Spinal cord (tissue), 10 donors: ENCODE measurements around the gene ADRM1. TPM values are rescaled to one million over a fixed set of nuclear protein-coding genes. Genes with fewer than 3 reads are reported as not detected.

ENCODE experiments used
- DNase-seq, 6 donors: peaks; one replicate each; pipeline versions ENCODE4 v3.0.0 to v3.0.0-alpha.2; 2013 to 2015; ENCODE audit warnings: low spot score in 6 of 6, low read depth in 4 of 6
- H3K27ac ChIP-seq: one replicate; pipeline ENCODE4 v1.5.1; 2013; ENCODE audit warnings: low read depth, low read length, control low read depth
- H3K27me3 ChIP-seq: one replicate; pipeline ENCODE4 v1.6.1; 2013; ENCODE audit warnings: low read length; ENCODE audit not compliant: control insufficient read depth, insufficient read depth
- H3K36me3 ChIP-seq: one replicate; pipeline ENCODE4 v1.6.1; 2013; ENCODE audit warnings: low read length; ENCODE audit not compliant: control insufficient read depth, insufficient read depth
- H3K4me1 ChIP-seq: one replicate; pipeline ENCODE4 v1.6.1; 2013; ENCODE audit warnings: low read length; ENCODE audit not compliant: control insufficient read depth, insufficient read depth
- H3K4me3 ChIP-seq: one replicate; pipeline ENCODE4 v1.5.1; 2013; ENCODE audit warnings: low read depth, low read length, control low read depth
- H3K9me3 ChIP-seq: one replicate; pipeline ENCODE4 v1.6.1; 2013; ENCODE audit warnings: low read length; ENCODE audit not compliant: control insufficient read depth, insufficient read depth
- WGBS: methylation state at CpG from one replicate; pipeline ENCODE4 v1.1.5; 2013; ENCODE audit warnings: missing lambda C conversion rate; ENCODE audit not compliant: insufficient coverage; 5-methylcytosine and 5-hydroxymethylcytosine counted together
- polyA plus RNA-seq, 2 donors: library from polyadenylated mRNA; unstranded; fragments of 120-200 nt; gene quantifications; one replicate each; pipeline ENCODE4 v1.2.1, GENCODE V29; 2013; ENCODE audit not compliant: insufficient read length in 2 of 2
- total RNA-seq, 2 donors: library from RNA; depleted of rRNA in 1 of 2; stranded (reverse); fragments of 120-200 nt in 1 of 2; fragments of >200 nt in 1 of 2; gene quantifications; one replicate each; pipeline versions ENCODE4 v1.2.3 to v1.2.4, GENCODE V29; 2013 to 2014
- donor health status: healthy.

ADRM1 gene
- total and polyA plus RNA-seq, 4 donors: 33.7 to 86.1 (median 80.3) TPM

DNA sequence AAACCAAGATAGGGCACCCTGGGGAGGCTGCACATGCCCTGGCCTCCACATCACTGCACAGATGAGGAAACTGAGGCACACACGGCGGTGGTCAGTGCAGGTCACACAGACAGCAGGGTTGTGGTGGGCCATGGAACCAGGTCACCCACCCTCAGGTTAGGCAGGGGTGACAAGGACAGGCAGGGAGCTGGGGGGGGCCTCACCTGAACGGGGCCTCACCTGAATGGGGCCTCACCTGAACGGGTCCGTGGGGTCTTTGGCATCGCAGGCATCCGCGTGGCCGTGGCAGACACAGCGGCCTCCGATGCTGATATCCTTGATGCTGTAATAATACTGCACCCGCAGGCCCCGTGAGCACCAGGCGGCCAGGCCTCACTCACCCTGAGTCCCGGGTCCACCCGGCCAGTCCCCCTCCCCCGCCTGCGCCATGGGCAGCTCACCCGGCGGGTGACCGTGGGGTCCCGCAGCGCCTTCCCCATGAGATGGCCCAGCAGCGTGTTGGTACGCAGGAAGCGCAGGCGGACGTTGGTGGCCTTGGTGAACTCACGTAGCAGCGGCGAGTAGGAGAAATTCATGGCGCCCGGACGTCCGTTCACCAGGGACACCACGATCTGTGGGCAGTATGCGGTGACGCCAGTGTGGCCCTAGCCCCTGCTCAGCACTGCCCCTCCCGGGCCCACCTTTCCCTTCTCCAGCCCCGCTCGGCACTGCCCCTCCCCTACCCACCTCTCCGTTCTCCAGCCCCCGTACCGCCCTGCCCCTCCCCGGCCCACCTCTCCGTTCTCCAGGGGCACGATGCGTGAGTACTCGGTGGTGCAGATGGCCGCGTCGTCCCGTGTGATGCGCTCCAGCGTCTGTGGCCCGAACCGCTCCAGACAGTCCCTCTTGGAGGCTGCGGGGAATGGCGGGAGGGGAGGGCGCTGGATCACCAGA, 48.9 kb downstream of the ADRM1 start:
- 89% methylated on average over 59 of the region's 60 CpGs for WGBS
- no peaks in the 10 kb centered on the region for H3K27me3 ChIP-seq
- peaks cover 79% of the 10 kb centered on the region for H3K36me3 ChIP-seq
- peaks cover 50% of the 10 kb centered on the region for H3K4me1 ChIP-seq
- H3K27ac ChIP-seq: peak overlapping the region; percentile 29
- no peak for DNase-seq
- no peak overlapping the region for H3K4me3 ChIP-seq
- H3K9me3 ChIP-seq: peaks cover 1% of the 10 kb centered on the region

DNA sequence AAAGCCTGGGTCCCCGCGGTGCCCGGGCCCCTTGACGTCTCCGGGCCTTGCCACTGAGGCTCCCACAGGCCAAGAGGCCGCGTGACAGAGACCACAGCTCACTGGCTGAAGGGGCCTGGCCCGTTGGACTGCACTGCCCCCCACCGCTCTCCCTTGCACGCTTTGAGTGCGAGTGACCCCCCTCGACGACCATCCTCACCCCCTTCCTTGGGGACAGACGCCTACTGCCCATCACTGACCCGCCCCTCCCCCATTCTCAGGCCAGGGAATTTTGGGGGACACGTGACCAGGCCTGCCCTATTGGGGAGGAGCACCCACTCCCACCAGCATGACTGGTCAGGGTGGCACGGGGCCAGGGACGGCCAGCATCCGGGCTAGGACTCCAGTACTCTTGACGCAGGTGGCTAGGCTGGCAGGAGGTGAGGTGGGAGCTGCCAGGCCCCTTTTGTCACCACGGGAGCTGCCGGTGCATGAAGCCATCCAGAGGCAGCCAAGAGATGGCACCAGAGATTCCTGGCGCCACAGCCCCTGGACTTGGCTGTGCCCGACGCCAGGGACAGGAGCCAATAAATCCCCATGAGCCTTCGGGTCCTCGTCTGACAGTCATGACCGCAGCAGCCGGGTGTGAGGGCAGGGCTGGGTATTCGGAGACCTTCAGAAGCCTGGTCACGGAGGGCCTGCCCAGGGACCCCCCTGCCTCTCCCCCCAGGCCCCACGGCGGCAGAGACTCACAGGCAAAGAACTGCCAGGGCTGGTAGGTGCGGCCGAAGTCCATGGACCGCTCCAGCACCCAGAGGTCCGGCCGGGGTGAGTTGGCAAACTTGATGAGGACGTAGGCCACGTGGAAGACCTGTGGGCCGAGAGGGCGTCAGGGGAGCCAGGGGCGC, 49.8 kb downstream of the ADRM1 start:
- H3K4me1 ChIP-seq: peaks cover 56% of the 10 kb centered on the region
- H3K4me3 ChIP-seq: no peak overlapping the region
- peak overlapping the region; percentile 29 for H3K27ac ChIP-seq
- WGBS: 48% methylated on average over 41 of the region's 43 CpGs
- no peaks in the 10 kb centered on the region for H3K27me3 ChIP-seq
- peaks cover 1% of the 10 kb centered on the region for H3K9me3 ChIP-seq
- peak in 4 of 6 donors; percentile 64 to 92 (median 78) for DNase-seq
- H3K36me3 ChIP-seq: peaks cover 79% of the 10 kb centered on the region

- no peak for DNase-seq
- H3K27me3 ChIP-seq: no peaks in the 10 kb centered on the region
- 90% methylated on average over 16 of the region's 16 CpGs for WGBS
- H3K27ac ChIP-seq: no peak overlapping the region
- peaks cover 1% of the 10 kb centered on the region for H3K9me3 ChIP-seq
- peaks cover 87% of the 10 kb centered on the region for H3K36me3 ChIP-seq
- H3K4me1 ChIP-seq: peaks cover 64% of the 10 kb centered on the region
- H3K4me3 ChIP-seq: no peak overlapping the region
Observed at GRCh38 chr20:62353289-62354030, 50.7 kb downstream of the ADRM1 start.

DNA sequence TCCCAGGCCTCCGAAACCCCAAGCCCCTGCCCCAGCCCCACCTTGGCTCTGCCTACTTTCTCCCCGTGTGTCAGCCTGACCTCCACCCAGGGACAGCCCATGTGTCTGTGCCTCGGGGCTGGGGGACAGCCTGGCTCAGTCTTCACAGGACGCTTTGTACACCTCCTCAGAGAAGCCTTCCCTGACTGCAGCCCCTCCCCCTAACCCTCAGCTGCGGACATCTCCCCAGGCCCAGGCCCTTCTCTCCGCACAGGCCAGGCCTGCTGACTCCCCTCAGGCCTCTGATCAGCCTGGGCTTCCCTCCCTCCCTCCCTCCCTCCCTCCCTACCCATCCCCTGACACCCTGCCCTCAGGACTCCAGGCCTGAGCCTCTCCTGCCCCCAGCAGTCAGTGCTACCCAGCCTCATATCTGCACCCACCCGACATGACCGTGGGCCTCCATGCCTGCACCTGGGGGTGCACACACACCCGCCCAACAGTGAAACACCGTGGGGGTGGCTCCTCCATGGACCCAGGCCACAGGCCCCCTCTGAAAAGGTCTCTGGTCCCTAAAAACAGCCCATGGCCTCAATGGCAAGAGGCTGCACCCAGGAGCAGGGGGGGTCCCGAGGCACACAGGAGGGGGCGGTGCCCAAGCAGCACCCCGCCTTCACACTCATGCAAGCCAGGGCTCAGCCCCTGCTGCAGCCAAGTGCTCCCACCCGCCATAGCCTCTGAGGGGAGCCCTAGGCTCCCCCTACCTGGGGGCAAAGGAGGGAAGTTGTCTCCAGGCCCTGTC, 51.4 kb downstream of the ADRM1 start:
- H3K4me3 ChIP-seq: no peak overlapping the region
- 76% methylated on average over 13 of the region's 14 CpGs for WGBS
- H3K27me3 ChIP-seq: no peaks in the 10 kb centered on the region
- H3K36me3 ChIP-seq: peaks cover 94% of the 10 kb centered on the region
- H3K27ac ChIP-seq: no peak overlapping the region
- H3K9me3 ChIP-seq: no peaks in the 10 kb centered on the region
- H3K4me1 ChIP-seq: peaks cover 72% of the 10 kb centered on the region
- no peak for DNase-seq

DNA sequence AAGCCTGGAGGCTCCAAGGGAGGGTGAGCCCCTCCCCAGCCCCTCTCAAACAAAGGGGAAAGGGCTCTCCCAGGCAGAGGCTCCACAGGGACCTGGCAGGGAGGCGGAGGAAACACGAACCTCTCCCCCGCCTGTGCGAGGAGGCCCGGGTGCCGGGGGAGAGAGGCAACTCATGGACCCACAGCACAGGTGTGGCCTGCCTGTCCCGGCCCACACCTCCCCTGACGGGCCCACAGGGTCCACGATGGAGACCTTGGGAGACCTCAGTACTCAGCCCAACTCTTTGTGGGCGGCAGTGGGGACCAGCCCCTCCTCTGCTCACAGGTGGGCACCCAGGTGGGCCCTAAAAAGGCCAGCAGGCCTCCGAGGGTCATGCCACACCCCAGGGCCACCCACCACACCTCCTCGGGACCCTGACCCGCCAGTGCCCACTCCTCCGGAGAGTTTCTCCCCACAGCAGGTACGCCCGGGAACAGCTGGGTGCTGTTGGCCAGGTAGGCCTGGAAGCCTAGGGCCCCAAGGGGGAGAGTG, 52.1 kb downstream of the ADRM1 start:
- no peaks in the 10 kb centered on the region for H3K9me3 ChIP-seq
- H3K27me3 ChIP-seq: no peaks in the 10 kb centered on the region
- H3K36me3 ChIP-seq: peaks cover 97% of the 10 kb centered on the region
- no peak for DNase-seq
- no peak overlapping the region for H3K4me3 ChIP-seq
- H3K27ac ChIP-seq: no peak overlapping the region
- WGBS: 60% methylated on average over 15 of the region's 16 CpGs
- H3K4me1 ChIP-seq: peaks cover 78% of the 10 kb centered on the region

- Histone ChIP-seq H3K27ac (peak overlapping the region; percentile 82), H3K36me3 (peaks cover 90% of the 10 kb centered on the region), H3K9me3 (no peaks in the 10 kb centered on the region), H3K4me3 (no peak overlapping the region), H3K27me3 (no peaks in the 10 kb centered on the region), H3K4me1 (peaks cover 81% of the 10 kb centered on the region)
- peak in 2 of 6 donors; percentile 57 to 73 for DNase-seq
- WGBS: 31% methylated on average over 4 of the region's 11 CpGs
Observed at GRCh38 chr20:62355516-62355877, 52.7 kb downstream of the ADRM1 start.

- Histone ChIP-seq H3K36me3 (peaks cover 89% of the 10 kb centered on the region), H3K4me1 (peaks cover 86% of the 10 kb centered on the region), H3K27me3 (no peaks in the 10 kb centered on the region), H3K4me3 (no peak overlapping the region), H3K27ac (peak overlapping the region; percentile 82), H3K9me3 (no peaks in the 10 kb centered on the region)
- DNase-seq: peak in 1 of 6 donors; percentile 72
- 33% methylated on average over 28 of the region's 29 CpGs for WGBS
Observed at GRCh38 chr20:62355878-62356588, 53.2 kb downstream of the ADRM1 start.

DNA sequence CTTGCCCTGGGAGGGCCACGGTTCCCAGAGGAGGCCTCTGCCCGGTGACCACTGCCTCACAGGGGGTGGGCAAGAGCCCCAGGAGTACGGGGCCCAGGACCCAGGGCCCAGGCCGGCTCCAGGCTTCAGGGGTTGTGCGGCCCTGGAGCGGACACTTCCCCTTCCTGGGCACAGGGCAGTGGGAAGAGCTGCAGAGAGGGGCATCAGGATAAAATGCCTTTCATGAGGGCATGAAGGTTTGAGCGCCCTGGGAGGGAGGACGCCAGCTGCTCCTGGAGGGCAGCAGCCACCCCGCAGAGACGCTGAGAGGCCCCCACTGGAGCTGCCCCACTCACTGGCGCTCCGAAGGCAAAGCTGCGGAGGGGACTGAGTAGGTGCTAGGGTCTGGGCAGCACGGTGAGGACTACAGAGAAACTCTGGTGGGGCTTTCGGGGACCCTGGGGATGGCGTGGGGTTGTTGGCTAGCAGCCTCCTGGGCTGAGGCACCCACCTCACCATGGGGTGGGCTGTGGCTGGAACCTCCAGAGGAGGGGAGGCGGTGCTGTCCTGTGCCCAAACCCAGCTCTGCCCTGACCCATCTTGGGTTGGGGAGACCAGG, 53.9 kb downstream of the ADRM1 start:
- Histone ChIP-seq H3K36me3 (peaks cover 89% of the 10 kb centered on the region), H3K27me3 (no peaks in the 10 kb centered on the region), H3K4me3 (no peak overlapping the region), H3K27ac (peak overlapping the region; percentile 82), H3K9me3 (no peaks in the 10 kb centered on the region), H3K4me1 (peaks cover 91% of the 10 kb centered on the region)
- WGBS: 43% methylated on average over 16 of the region's 17 CpGs
- no peak for DNase-seq
